Fibroblast of villous mesenchyme (primary cell): Measurements from ENCODE around the gene C22orf39. TPM values are rescaled to one million over a fixed set of nuclear protein-coding genes. Genes with fewer than 3 reads are reported as not detected.

Source experiments
- DNase-seq: peaks from one replicate; pipeline ENCODE4 v3.0.0-alpha.2; 2010; ENCODE audit warnings: low read depth
- H3K4me3 ChIP-seq: 2 replicates; pipeline ENCODE4 v1.5.1; 2011; ENCODE audit warnings: low read depth, mild to moderate bottlenecking, low read length
- CTCF ChIP-seq: IDR thresholded peaks from 2 replicates; pipeline ENCODE4 v1.5.1; 2012; ENCODE audit warnings: low read depth, mild to moderate bottlenecking, low read length; ENCODE audit not compliant: insufficient read depth
- total RNA-seq: library from RNA; depleted of rRNA; stranded (reverse); fragments of >200 nt; gene quantifications from 2 replicates; pipeline ENCODE4 v1.2.3, GENCODE V29; 2012

C22orf39 gene
- total RNA-seq, 1 donor, result 12.5 TPM

- peak overlapping the region; percentile 89 for H3K4me3 ChIP-seq
- peak; percentile 39 for DNase-seq
- TF ChIP-seq CTCF, result peak; percentile 24
Observed at GRCh38 chr22:19430890-19431541, 16.5 kb downstream of the C22orf39 start.

- TF ChIP-seq CTCF, result no peak
- H3K4me3 ChIP-seq, result peak overlapping the region; percentile 89
- peak; percentile 84 for DNase-seq
Observed at GRCh38 chr22:19429950-19430889, 17.3 kb downstream of the C22orf39 start.

DNA sequence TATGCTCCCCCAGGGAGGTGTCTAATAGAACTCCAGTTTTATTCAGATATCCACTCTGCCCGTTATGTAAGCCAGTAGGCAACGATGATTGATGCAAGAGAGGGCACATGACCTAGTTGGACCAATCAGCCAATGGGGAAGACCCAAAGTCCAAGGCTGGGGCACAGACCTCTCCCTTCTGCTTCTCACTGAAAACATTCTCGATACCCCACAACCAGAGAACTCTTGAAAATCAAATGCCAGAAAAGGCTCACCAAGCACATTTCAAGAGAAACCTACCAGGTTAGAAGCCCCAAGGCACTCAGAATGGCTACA, 23.4 kb downstream of the C22orf39 start:
- DNase-seq, result no peak
- no peak overlapping the region for H3K4me3 ChIP-seq
- no peak for TF ChIP-seq CTCF

GRCh38 chr22:19422440-19423301, 24.8 kb downstream of the C22orf39 start:
- DNase-seq, result peak; percentile 7
- no peak overlapping the region for H3K4me3 ChIP-seq
- TF ChIP-seq CTCF, result no peak

DNA sequence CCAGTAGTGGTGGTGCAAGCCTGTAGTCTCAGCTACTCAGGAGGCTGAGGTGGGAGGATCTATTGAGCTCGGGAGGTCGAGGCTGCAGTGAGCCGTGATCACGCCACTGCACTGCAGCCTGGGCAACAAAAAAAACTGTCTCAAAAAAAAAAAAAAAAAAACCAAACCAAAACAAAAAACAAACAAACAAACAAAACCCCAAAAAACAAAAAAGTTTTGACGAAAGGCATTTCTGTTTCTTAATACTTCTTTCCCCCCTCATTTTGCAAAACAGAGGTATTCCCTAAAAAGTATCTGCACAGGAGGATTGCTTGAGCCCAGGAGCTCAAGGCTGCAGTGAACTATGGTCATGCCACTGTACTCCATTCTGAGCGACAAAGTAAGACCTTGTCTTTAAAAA, 27.2 kb downstream of the C22orf39 start:
- DNase-seq, result no peak
- no peak overlapping the region for H3K4me3 ChIP-seq
- TF ChIP-seq CTCF, result no peak

- no peak overlapping the region for H3K4me3 ChIP-seq
- no peak for TF ChIP-seq CTCF
- peak; percentile 17 for DNase-seq
Observed at GRCh38 chr22:19419464-19420178, 27.9 kb downstream of the C22orf39 start.
